ENCODE results near the gene RELN. TPM values are rescaled to one million over a fixed set of nuclear protein-coding genes. Genes with fewer than 3 reads are reported as not detected.

The RELN gene
- total RNA-seq, 1 experiment from 2014 or later: 0.48 TPM

GRCh38 chr7:103683348-103683747 lies 306.1 kb downstream of the RELN start:
- H4K20me1 ChIP-seq (ENCODE audit: insufficient read depth): no peaks in the 10 kb centered on the region
- H3F3A ChIP-seq (ENCODE audit: insufficient read depth, low read depth): no peaks in the 10 kb centered on the region
- no peaks in the 10 kb centered on the region for H3K36me3 ChIP-seq (ENCODE audit: low read depth)
- no peak overlapping the region for H3K27ac ChIP-seq
- ChIA-PET POLR2A (ENCODE audit: unreplicated experiment) (no interaction called here), CTCF (no interaction called here)
- H3K9me2 ChIP-seq (ENCODE audit: insufficient read depth): no peaks in the 10 kb centered on the region; the same call in 1 of the 2 replicates
- H3K4me2 ChIP-seq: no peak overlapping the region
- no TSS peak for BruUV-seq (replicated peaks)
- H3K27me3 ChIP-seq (ENCODE audit: insufficient read depth, low read depth): no peaks in the 10 kb centered on the region
- H3K4me3 ChIP-seq: no peak overlapping the region
- TF ChIP-seq CTCF (conservative IDR thresholded peaks at IDR 0.05) (no peak), EZH2 (IDR thresholded peaks at IDR 0.05; ENCODE audit: low read depth) (no peak)
- H3K79me2 ChIP-seq (ENCODE audit: low read depth): no peaks in the 10 kb centered on the region
- intact Hi-C loops (cut with micrococcal nuclease; ENCODE audit: unreplicated experiment): no loop called here
- H2AFZ ChIP-seq: no peak overlapping the region
- DNase-seq: no peak
- H3K9me3 ChIP-seq (ENCODE audit: insufficient read depth, low read depth): no peaks in the 10 kb centered on the region
- no peaks in the 10 kb centered on the region for H3K4me1 ChIP-seq (replicated peaks; ENCODE audit: insufficient read depth)

GRCh38 chr7:103680161-103681144 lies 309.0 kb downstream of the RELN start:
- CTCF ChIA-PET: no interaction called here
- H3K4me2 ChIP-seq: no peak overlapping the region
- POLR2A ChIA-PET (ENCODE audit: unreplicated experiment): interaction anchor here (0.6 kb wide), 1 partner anchor 81 kb away, joined by 3 read pairs; no protein-coding TSS in a partner anchor

More at GRCh38 chr7:103680161-103681144, 309.0 kb downstream of the RELN start:
- no TSS peak for BruUV-seq (replicated peaks)
- Histone ChIP-seq H3K79me2 (ENCODE audit: low read depth) (no peaks in the 10 kb centered on the region), H3K9me3 (ENCODE audit: insufficient read depth, low read depth) (no peaks in the 10 kb centered on the region), H4K20me1 (ENCODE audit: insufficient read depth) (no peaks in the 10 kb centered on the region), H3K36me3 (ENCODE audit: low read depth) (no peaks in the 10 kb centered on the region), H3K9me2 (ENCODE audit: insufficient read depth) (no peaks in the 10 kb centered on the region; the same call in 1 of the 2 replicates), H3K4me1 (replicated peaks; ENCODE audit: insufficient read depth) (no peaks in the 10 kb centered on the region), H3F3A (ENCODE audit: insufficient read depth, low read depth) (no peaks in the 10 kb centered on the region), H3K27ac (no peak overlapping the region), H2AFZ (no peak overlapping the region), H3K27me3 (ENCODE audit: insufficient read depth, low read depth) (no peaks in the 10 kb centered on the region), H3K4me3 (no peak overlapping the region)
- no peak for DNase-seq
- no peak for TF ChIP-seq CTCF (conservative IDR thresholded peaks at IDR 0.05)
- no peak for TF ChIP-seq EZH2 (IDR thresholded peaks at IDR 0.05; ENCODE audit: low read depth)
- intact Hi-C loops (cut with micrococcal nuclease; ENCODE audit: unreplicated experiment): no loop called here
